HEK293 (cell line): ENCODE results near the gene PPARD.

ENCODE experiments used
- CTCF ChIP-seq: fragments of 450-650 bp; formaldehyde crosslinking; IDR thresholded peaks from 2 replicates; pipeline ENCODE4 v1.5.1; 2016; ENCODE audit warnings: missing biosample characterization, missing genetic modification characterization
- PATZ1 ChIP-seq: fragments of 450-650 bp; formaldehyde crosslinking; IDR thresholded peaks from 2 replicates; pipeline ENCODE4 v1.5.1; 2016; ENCODE audit warnings: missing biosample characterization, missing genetic modification characterization
- PBX3 ChIP-seq: sonication (generic); formaldehyde crosslinking; IDR thresholded peaks from 2 replicates; pipeline ENCODE4 v1.8.1; 2022; ENCODE audit warnings: mild to moderate bottlenecking, moderate library complexity, missing genetic modification reagents
- SALL2 ChIP-seq: fragments of 450-650 bp; formaldehyde crosslinking; IDR thresholded peaks from 2 replicates; pipeline ENCODE4 v1.5.0; 2017; ENCODE audit warnings: missing biosample characterization, mild to moderate bottlenecking, missing genetic modification characterization, borderline replicate concordance
- ZBTB26 ChIP-seq: fragments of 450-650 bp; formaldehyde crosslinking; optimal IDR thresholded peaks from 2 replicates; pipeline ENCODE3; 2016; ENCODE audit warnings: missing biosample characterization, mild to moderate bottlenecking, missing genetic modification characterization
- ZNF18 ChIP-seq: fragments of 450-650 bp; formaldehyde crosslinking; IDR thresholded peaks from 2 replicates; pipeline ENCODE4 v1.5.1; 2016; ENCODE audit warnings: missing biosample characterization, missing genetic modification characterization

- TF ChIP-seq CTCF: no peak
- TF ChIP-seq SALL2 (tag by site-specific recombination): no peak
- TF ChIP-seq ZBTB26: no peak
- no peak for TF ChIP-seq PATZ1
- TF ChIP-seq ZNF18: no peak
- no peak for TF ChIP-seq PBX3 (CRISPR knock-in tag)
Observed at GRCh38 chr6:35441642-35442041, 99.3 kb downstream of the PPARD start.
